Ureter (tissue), 1 donor: Measurements from ENCODE around the gene GPR135. TPM values are rescaled to one million over a fixed set of nuclear protein-coding genes. Genes with fewer than 3 reads are reported as not detected.
A peak's percentile ranks its signal among the peaks of the same experiment; 100 is the strongest.

Experiments
- DNase-seq: peaks from one replicate; pipeline ENCODE4 v3.0.0-alpha.2; 2020; ENCODE audit warnings: low spot score
- total RNA-seq: library from RNA; stranded (reverse); gene quantifications from one replicate; pipeline ENCODE4 v1.2.4, GENCODE V29; 2023
- donor health status: DM: yes; HTN: yes; CAD: no.

The GPR135 gene
- 6.5 TPM for total RNA-seq

- peak; percentile 50 for DNase-seq
Measured at GRCh38 chr14:59465316-59466135, at the start of gene GPR135. TSS of gene GPR135 (minus strand) at chr14:59465380. CDS start at chr14:59465226, 154 bp downstream.

GRCh38 chr14:59511916-59512575 lies 46.9 kb upstream of the GPR135 start:
- no peak for DNase-seq

GRCh38 chr14:59510966-59511365 lies 45.8 kb upstream of the GPR135 start:
- DNase-seq = no peak

DNA sequence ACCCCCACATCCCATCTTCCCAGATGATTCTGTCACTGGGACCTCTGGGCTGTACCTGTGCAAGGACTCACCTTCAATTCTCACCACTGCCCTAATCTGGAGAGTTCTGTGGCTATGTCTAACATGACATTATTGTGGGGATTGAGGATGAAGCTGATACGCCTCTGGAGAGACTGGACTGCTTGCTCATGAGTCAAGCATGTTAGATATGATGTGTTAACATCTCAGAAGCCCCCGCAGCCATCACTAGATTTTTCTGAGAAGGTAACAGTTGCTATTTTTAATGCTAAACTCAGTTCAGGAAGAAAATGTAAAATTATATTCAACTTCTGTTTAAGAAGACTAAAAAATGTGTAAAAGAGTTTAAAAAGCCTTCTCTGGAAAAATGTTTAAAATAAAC lies 44.8 kb upstream of the GPR135 start:
- no peak for DNase-seq

DNA sequence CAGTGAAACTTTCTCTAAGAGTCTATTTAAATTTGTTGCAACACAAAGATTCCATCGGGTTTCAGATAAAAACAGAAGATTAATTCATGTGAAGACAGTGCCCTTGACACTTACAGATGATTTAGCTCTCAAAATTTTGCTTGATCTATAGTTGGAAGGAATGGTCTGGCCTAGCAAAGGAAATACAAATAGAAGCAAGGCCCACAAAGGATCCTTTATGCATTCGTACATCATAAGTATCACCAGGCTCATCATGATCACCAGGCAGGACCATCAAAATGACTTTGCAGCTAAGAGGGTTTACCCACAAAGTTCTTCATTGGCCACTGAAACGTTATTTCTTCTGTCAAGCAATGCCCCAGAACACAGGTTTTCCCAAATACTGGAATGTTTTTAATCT lies 43.9 kb upstream of the GPR135 start:
- DNase-seq = no peak

DNA sequence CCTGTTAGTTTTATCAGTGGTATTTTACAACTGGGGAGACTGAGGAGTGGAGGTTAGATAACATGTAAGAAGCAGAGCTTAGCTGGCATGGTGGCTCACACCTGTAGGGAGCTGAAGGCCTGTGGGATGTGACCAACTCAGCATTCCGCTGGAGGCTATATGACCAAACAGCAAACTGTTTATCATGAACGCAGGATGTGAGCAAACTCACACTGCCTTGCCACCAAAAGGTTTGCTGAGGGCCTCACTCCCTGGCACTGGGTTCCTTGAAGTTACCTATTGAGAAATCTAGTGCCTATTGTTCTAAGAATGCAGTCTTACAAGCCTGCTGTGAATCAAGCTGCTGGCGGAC lies 42.5 kb upstream of the GPR135 start:
- DNase-seq = no peak

DNA sequence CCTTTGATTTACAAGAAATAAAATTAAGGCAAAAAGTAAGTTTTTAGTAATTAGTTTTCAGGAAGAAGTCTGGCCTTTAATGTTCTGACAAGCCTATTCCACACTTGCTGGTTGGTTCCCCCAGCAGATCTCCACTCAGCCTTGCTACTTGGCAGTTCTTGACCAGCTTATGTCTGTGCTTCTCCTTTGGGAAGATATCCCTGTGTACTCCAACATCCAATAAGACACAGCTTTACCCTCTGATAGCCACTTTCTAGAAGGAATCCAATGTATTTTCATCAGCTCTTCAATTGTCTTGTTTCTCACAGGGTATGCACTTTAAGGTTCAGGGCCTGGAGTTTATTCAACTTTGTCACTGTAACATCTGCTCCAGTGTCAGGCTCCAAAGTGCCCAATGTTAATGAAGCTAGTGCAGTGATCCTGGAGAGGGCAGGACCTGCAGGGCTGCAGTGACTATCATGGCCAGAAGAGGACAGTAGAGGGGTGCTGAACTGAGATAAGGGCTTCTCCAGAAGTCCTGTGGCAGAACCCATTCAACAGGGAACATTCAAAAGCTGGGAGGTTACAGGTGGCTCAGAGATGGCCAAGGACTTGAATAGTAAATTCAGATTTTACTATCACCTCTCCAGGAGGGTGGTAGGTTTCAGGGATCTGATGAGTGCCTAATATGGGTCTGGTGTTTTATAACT lies 42.0 kb upstream of the GPR135 start:
- peak; percentile 47 for DNase-seq

GRCh38 chr14:59503256-59503655 lies 38.1 kb upstream of the GPR135 start:
- DNase-seq = no peak

DNA sequence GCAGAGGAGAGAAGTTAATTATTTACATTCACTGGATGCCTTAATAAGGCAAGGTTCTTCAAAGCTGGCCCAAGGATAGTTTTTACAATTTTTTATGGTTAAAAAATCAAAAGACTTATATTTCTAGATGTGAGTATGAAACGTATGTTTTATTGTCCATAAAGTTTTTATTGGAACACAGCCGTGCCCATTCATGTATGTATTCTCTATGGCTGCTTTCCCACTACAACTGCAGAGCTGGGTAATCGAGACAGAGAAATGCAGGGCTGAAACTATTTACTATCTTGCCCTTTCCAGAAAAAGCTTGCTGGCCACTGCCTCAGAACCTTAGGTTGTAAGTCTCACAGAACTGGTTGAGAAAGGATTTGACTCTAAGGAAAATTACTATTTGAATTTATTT lies 35.6 kb upstream of the GPR135 start:
- no peak for DNase-seq

DNA sequence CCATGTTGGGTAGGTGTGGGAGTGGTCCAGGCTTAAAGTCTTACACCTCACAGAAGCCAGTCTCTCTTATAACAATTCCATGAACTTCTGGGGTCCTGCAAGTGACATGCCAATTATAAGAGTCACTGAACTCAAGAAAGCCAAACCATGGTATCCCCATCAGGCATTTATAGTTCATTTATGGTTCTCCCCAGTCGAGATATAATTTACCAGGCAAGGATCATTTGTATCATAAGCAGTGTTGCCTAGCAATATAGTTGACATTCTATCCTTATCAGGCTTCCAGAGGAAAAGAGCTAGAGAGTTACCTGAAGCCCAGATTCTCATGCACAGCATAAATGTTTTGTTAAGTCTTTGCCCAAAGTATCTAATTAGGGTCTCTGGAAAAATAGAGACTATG lies 27.2 kb upstream of the GPR135 start:
- no peak for DNase-seq

- no peak for DNase-seq
Measured at GRCh38 chr14:59490756-59491155, 25.6 kb upstream of the GPR135 start.

DNA sequence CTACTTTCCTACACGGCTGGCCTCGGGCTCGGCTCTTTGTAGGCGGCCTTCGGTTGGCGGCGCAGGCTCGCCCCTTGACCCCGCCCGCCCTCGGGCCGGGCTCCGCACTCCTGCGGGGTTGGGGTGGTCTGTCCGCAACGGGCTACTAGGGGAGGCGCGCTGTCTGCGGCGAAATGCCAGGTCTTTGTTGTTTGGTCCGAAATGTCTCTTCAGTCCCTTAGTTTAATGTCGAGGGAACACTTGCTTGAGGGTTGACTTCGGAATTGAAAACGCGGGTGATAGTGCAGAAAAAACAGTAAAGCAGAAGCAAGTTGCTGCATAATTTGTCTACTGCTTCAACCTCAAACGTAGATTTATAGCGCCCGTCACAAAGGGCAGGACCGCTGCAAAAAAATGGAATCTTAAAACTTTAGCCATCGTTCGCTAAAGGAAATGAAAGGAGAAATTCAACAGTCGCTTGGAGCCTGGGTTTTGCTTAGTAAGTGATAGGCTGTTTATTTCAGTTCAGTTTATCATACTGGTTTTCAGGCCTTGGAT lies 19.5 kb upstream of the GPR135 start:
- no peak for DNase-seq

DNA sequence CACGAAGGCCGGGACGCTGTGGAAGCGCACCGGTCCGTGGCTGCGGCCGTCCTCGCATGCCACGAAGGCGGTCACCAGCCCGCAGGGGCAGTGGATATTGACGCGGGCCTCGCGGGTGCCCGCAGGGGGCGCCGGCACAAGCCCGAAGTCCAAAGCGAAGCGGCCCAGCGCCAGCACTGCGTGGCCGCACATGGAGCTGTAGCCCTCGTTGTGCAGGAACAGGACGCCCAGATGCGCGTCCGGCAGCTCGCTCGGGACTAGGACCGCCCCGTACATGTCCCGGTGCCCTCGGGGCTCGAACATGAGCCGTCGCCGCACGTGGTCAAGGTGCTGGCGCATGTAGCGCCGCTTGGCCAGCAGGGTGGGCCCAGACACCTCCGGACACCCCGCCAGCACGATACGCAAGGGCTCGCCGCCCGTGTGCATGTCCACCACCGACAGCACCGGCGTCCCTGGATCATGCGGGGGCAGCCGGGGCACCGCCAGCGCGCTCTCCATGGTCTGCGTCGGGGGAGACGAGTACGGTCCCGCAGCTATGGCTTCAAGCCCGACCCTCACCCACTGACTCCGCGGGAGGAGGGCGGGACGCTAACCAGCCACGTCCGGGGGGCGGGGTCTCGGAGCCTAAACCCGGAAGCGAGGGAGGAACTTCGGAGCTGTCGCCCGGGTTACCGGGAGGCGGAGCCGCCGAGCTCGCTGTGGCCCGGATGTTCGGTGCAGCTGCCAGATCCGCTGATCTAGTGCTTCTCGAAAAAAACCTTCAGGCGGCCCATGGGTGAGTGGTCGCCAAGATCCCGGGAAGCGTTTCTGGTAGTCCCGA lies 18.8 kb upstream of the GPR135 start, which contains the start of the genes JKAMP and L3HYPDH:
Gene JKAMP (plus strand): TSS at position 699 of the 820 bp plus-strand sequence. CDS start 73 bp downstream, at position 772.
Gene L3HYPDH (minus strand): TSS at position 590 of the 820 bp plus-strand sequence. CDS start 92 bp downstream, at position 498.
- peak; percentile 98 for DNase-seq

DNA sequence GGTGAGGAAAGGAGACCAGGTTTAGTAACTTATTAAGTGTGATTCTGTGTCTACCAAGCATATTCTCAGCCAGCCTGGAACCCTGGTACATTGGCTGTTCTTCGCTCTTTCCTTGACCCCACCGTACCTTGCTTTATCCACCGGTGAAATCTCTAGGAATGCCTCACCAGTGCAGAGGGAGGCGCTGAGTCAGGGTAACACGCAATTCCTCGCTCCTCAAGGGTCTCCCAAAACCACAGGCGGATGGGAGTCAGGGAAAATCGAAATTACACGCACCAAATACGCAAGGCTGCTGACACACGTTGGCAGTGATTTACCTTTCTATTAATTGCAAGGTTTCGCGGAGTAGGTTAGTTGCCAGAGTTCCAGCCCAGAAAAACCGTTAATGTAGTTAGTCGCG lies 18.2 kb upstream of the GPR135 start:
- DNase-seq = no peak

- no peak for DNase-seq
Measured at GRCh38 chr14:59482541-59483331, 17.6 kb upstream of the GPR135 start.

- no peak for DNase-seq
Measured at GRCh38 chr14:59481871-59482540, 16.8 kb upstream of the GPR135 start.

DNA sequence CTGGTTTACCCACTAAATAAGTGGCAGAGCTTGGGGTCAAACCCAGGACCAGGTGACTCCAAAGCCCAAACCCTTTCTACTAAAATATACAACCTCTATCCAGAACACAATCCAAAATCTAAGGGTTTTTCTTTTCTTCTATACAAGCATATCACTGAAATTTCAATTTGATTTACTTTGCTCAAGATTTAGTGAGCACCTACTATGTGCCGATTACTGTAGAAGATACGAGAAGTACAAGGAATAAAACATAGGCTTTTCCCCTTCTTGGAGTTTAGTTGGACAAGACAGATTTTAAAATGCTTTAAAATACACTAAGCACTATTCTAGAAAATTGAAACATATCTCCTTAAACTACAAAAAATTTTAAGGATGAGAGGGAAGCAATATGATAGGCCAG lies 16.2 kb upstream of the GPR135 start:
- no peak for DNase-seq

GRCh38 chr14:59480166-59480565 lies 15.0 kb upstream of the GPR135 start:
- no peak for DNase-seq

DNA sequence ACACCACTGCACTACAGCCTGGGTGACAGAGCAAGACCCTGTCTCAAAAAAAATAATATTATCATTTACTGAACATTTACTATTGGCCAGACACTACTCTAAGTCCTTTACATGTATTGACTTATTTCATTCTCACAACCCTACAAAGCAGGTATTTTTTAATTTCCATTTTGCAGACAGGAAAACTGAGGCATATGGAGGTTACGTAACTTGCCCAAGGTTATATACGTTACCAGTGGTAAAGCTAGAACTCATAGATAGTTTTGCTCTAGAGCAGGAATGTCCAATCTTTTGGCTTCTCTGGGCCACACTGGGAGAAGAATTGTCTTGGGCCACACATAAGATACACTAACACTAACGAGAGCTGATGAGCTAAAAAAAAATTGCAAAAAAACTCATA lies 13.4 kb upstream of the GPR135 start:
- no peak for DNase-seq

- no peak for DNase-seq
Measured at GRCh38 chr14:59475709-59476108, 10.5 kb upstream of the GPR135 start.
